HL-60 (cell line): ENCODE measurements around the gene COPE.

ENCODE experiments used
- DNase-seq, 2 experiments: peaks; one replicate each; pipeline ENCODE4 v3.0.0-alpha.2; 2010 to 2020; ENCODE audit warnings: low read depth in 1 of 2, low spot score in 1 of 2
- H3K27ac ChIP-seq: fragments of 250-450 bp; sonication (Bioruptor Pico); replicated peaks from 2 replicates; pipeline ENCODE4 v1.5.1; 2020; ENCODE audit warnings: mild to moderate bottlenecking, moderate library complexity
- H3K27me3 ChIP-seq: fragments of 250-450 bp; sonication (Bioruptor Pico); 2 replicates; pipeline ENCODE4 v1.5.1; 2021; ENCODE audit warnings: mild to moderate bottlenecking, moderate library complexity; ENCODE audit not compliant: insufficient read depth, poor library complexity, severe bottlenecking
- H3K4me3 ChIP-seq: replicated peaks from 2 replicates; pipeline ENCODE4 v1.5.1; 2011; ENCODE audit warnings: mild to moderate bottlenecking, control low read depth, low read length; ENCODE audit not compliant: insufficient read depth
- GABPA ChIP-seq: IDR thresholded peaks from 2 replicates; pipeline ENCODE4 v1.6.1; 2012; ENCODE audit warnings: low read depth
- POLR2AphosphoS5 ChIP-seq: IDR thresholded peaks from 2 replicates; pipeline ENCODE4 v1.6.1; 2012; ENCODE audit warnings: low read depth
- REST ChIP-seq: IDR thresholded peaks from 2 replicates; pipeline ENCODE4 v1.6.1; 2012; ENCODE audit warnings: low read depth; ENCODE audit not compliant: insufficient replicate concordance
- SPI1 ChIP-seq: IDR thresholded peaks from 2 replicates; pipeline ENCODE4 v1.6.1; 2012; ENCODE audit warnings: low read depth, mild to moderate bottlenecking, borderline replicate concordance
- TF ChIP-seq, protein P1 (sequence below): IDR thresholded peaks from one replicate; pipeline ENCODE4 v1.5.1; 2011; ENCODE audit warnings: low read length, control low read depth, inconsistent platforms; ENCODE audit not compliant: insufficient read depth

Gene COPE

GRCh38 chr19:18895038-18895823 lies 24.0 kb downstream of the COPE start:
- no peak overlapping the region for H3K27ac ChIP-seq
- peak in 1 of 2 experiments; percentile 37 for DNase-seq
- TF ChIP-seq SPI1 = no peak
- TF ChIP-seq, protein P1, sequence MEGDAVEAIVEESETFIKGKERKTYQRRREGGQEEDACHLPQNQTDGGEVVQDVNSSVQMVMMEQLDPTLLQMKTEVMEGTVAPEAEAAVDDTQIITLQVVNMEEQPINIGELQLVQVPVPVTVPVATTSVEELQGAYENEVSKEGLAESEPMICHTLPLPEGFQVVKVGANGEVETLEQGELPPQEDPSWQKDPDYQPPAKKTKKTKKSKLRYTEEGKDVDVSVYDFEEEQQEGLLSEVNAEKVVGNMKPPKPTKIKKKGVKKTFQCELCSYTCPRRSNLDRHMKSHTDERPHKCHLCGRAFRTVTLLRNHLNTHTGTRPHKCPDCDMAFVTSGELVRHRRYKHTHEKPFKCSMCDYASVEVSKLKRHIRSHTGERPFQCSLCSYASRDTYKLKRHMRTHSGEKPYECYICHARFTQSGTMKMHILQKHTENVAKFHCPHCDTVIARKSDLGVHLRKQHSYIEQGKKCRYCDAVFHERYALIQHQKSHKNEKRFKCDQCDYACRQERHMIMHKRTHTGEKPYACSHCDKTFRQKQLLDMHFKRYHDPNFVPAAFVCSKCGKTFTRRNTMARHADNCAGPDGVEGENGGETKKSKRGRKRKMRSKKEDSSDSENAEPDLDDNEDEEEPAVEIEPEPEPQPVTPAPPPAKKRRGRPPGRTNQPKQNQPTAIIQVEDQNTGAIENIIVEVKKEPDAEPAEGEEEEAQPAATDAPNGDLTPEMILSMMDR = peak; percentile 30
- H3K27me3 ChIP-seq = peaks cover 18% of the 10 kb centered on the region
- H3K4me3 ChIP-seq = peak overlapping the region; percentile 57

DNA sequence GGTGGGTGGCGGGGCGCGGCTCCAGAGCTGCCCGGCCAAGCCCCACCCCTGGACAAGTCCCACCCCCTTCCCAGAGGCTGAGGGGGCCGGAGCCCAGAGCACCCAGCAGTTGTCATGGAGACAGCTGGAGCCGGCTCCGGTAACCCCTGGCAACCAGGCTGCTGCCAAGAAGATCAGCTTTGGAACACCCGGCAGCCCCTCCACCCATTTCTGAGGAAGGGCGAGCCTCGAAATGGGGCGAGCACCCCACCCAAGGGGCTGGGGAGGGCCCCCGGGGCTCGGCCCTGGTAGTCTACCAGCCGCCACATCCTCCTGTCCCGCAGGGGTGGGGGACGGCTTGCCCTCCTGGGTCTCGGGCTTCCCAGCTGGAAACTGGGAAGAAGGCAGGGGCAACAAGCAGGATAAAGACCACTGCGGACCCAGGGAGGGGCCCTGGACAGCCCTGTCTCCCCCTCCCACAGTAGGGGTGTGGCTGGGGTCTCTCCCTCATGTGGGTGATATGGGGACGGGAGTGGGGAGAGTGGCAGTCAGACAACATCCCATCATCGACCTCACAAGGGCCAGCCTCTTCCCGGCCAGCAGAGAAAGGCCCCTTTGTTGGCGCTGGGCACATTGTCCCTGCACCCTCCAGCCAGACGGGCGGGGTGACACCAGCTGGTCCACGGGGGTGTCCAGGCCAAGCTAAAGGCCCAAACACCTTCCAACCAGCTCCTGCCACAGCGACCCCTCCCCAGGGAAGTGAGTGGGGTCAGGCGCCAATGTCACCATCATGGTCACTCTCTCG lies 24.7 kb downstream of the COPE start:
- peaks cover 18% of the 10 kb centered on the region for H3K27me3 ChIP-seq
- no peak for DNase-seq
- no peak overlapping the region for H3K27ac ChIP-seq
- H3K4me3 ChIP-seq = peak overlapping the region; percentile 57
- no peak for TF ChIP-seq POLR2AphosphoS5

GRCh38 chr19:18893587-18894253 lies 25.5 kb downstream of the COPE start:
- DNase-seq = no peak
- Histone ChIP-seq H3K27me3 (peaks cover 18% of the 10 kb centered on the region), H3K4me3 (no peak overlapping the region), H3K27ac (no peak overlapping the region)
- TF ChIP-seq GABPA (no peak), REST (no peak), SPI1 (no peak), POLR2AphosphoS5 (no peak)
- TF ChIP-seq, protein P1 = no peak

DNA sequence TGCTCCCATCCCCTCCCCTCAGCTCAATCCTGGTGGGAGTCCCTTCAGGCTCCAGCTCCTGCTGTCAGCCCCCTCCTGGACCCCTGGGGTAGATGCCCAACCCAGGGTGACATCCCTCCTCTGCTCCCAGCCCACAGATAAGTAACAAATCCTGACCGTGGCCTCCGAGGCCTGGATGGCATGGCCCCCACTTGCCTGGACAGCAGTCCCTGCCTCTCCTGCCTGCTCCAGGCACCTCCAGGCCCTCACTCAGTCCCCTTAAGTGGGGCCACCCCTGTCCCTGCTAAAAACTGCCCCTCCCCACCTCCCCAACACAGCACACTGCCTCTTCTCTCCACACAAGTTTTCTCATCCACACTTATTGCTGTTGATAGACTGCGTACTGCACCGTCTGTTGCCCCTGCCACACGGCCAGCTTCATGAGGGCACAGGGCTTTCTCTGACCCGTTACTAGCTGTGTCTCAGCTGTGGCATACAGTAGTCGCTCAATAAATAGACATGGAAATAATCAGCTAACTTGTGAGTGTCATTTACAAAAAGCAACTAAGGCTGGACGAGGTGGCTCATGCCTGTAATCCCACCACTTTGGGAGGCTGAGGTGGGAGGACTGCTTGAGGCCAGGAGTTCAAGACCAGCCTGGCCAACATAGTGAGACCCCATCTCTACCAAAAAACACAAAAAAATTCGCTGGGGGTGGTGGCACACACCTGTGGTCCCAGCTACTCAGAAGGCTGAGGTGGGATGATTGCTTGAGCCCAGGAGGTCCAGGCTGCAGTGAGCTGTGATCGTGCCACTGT lies 29.0 kb downstream of the COPE start:
- TF ChIP-seq REST = no peak
- TF ChIP-seq POLR2AphosphoS5 = no peak
- TF ChIP-seq SPI1 = no peak
- TF ChIP-seq GABPA = no peak
- TF ChIP-seq, protein P1 = no peak
- DNase-seq = no peak
- Histone ChIP-seq H3K4me3 (no peak overlapping the region), H3K27ac (no peak overlapping the region), H3K27me3 (peaks cover 16% of the 10 kb centered on the region)
